ENCODE data around the gene TBCD. TPM values are rescaled to one million over a fixed set of nuclear protein-coding genes. Genes with fewer than 3 reads are reported as not detected.

TBCD gene
- polyA plus RNA-seq, 2 of the 4 experiments (the other 2 are of a cell fraction), result 33.5 to 49.1 TPM

DNA sequence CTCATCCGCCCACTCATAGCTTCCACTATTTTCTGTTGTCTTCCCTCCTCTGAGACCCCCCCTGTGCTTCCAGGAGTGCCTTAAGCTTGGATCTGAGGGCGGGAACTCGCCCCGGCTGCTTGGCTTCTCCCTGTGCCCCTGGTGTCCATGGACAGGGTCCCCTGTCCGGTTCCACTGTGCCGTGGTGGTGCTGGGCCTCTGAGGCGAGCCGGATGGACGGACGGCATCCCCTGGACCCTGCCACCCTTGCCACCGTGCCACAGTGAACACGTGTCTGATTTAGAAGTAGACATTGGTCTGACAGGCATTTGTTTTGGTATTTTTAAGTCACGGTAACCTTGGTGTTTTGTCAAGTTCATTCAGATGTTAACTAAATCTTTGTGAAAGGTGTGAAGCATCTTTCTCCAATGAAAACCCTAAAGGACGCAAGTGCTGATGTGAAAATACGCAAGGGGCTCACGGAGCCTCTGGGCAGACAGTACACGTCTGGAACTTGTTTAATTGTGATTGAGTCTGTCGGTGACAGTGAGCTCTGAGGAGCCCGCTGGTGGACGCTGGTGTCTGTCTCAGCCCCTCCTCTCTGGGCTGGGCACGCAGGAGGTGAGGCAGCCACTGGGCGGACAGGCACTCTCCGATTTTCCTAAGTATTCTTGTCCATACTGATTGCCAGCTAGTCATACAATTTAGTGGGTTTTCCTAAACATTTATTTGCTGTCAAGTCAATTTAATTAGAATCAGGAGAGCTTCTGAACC lies 61.6 kb downstream of the TBCD start:
- CTCF ChIA-PET, result interaction anchor here (1.1 kb wide), 1 partner anchor 32 kb away, joined by 5 read pairs; no protein-coding TSS in a partner anchor
- H3K27ac ChIP-seq, result no peak overlapping the region
- H3K4me1 ChIP-seq, result no peaks in the 10 kb centered on the region
- FAIRE-seq (no peak), DNase-seq (ENCODE audit: low read depth in 1 of 2, low spot score in 1 of 2) (no peak), ATAC-seq (no peak)
- 95% methylated on average over 23 of the region's 23 CpGs for WGBS (ENCODE audit: missing lambda C conversion rate)
- POLR2A ChIA-PET, result no interaction called here
- no peaks in the 10 kb centered on the region for H3K9me3 ChIP-seq
- no peak overlapping the region for H3K4me2 ChIP-seq
- H3K4me3 ChIP-seq, result no peak overlapping the region
- TF ChIP-seq, protein P1, sequence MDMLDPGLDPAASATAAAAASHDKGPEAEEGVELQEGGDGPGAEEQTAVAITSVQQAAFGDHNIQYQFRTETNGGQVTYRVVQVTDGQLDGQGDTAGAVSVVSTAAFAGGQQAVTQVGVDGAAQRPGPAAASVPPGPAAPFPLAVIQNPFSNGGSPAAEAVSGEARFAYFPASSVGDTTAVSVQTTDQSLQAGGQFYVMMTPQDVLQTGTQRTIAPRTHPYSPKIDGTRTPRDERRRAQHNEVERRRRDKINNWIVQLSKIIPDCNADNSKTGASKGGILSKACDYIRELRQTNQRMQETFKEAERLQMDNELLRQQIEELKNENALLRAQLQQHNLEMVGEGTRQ (IDR thresholded peaks at IDR 0.05), result no peak
- TF ChIP-seq, protein P2, sequence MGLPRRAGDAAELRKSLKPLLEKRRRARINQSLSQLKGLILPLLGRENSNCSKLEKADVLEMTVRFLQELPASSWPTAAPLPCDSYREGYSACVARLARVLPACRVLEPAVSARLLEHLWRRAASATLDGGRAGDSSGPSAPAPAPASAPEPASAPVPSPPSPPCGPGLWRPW (IDR thresholded peaks at IDR 0.05), result no peak
- TF ChIP-seq KDM1A (IDR thresholded peaks at IDR 0.05; ENCODE audit: low read depth), result no peak
- no peak for TF ChIP-seq HDAC2 (IDR thresholded peaks at IDR 0.05)
- no peak for TF ChIP-seq JUNB (IDR thresholded peaks at IDR 0.05)
- no peak for TF ChIP-seq EP300 (IDR thresholded peaks at IDR 0.05)

DNA sequence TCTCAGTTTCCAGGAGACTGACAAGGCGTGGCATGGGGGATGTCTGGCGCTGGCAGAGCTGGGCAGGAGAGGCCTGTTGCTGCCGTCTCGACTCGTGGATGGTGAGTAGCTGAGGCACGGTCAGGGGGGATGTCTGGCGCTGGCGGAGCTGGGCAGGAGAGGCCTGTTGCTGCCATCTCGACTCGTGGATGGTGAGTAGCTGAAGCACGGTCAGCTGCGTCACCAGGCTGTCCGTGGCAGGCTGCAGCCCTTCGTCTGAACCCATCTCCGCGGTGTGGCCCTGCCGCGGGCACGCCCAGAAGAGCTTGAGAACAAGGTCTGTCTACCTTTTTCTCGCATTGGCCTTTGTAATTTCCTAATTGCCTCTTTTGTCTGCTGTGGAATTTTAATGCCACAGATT lies 63.0 kb downstream of the TBCD start:
- TF ChIP-seq, protein P3, sequence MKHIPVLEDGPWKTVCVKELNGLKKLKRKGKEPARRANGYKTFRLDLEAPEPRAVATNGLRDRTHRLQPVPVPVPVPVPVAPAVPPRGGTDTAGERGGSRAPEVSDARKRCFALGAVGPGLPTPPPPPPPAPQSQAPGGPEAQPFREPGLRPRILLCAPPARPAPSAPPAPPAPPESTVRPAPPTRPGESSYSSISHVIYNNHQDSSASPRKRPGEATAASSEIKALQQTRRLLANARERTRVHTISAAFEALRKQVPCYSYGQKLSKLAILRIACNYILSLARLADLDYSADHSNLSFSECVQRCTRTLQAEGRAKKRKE (CRISPR knock-in tag; IDR thresholded peaks at IDR 0.05; ENCODE audit: low read depth), result no peak
- TF ChIP-seq CHD4 (IDR thresholded peaks at IDR 0.05; ENCODE audit: borderline replicate concordance) (no peak), FOXS1 (CRISPR knock-in tag; IDR thresholded peaks at IDR 0.05) (no peak), TFCP2L1 (CRISPR knock-in tag; IDR thresholded peaks at IDR 0.05) (no peak), CBX8 (IDR thresholded peaks at IDR 0.05) (no peak), EHMT2 (IDR thresholded peaks at IDR 0.05; ENCODE audit: low read depth) (no peak), EP300 (IDR thresholded peaks at IDR 0.05) (no peak), PHF8 (IDR thresholded peaks at IDR 0.05; ENCODE audit: borderline replicate concordance, low read depth) (no peak), KDM1A (IDR thresholded peaks at IDR 0.05; ENCODE audit: low read depth) (no peak), NFE2L2 (conservative IDR thresholded peaks at IDR 0.05; ENCODE audit: low read length) (no peak), HOXB5 (CRISPR knock-in tag; IDR thresholded peaks at IDR 0.05) (no peak)
- TF ChIP-seq, protein P4, sequence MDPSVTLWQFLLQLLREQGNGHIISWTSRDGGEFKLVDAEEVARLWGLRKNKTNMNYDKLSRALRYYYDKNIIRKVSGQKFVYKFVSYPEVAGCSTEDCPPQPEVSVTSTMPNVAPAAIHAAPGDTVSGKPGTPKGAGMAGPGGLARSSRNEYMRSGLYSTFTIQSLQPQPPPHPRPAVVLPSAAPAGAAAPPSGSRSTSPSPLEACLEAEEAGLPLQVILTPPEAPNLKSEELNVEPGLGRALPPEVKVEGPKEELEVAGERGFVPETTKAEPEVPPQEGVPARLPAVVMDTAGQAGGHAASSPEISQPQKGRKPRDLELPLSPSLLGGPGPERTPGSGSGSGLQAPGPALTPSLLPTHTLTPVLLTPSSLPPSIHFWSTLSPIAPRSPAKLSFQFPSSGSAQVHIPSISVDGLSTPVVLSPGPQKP (IDR thresholded peaks at IDR 0.05; ENCODE audit: low read depth, low read length), result no peak
- no peak overlapping the region for H3K4me2 ChIP-seq
- 94% methylated on average over 20 of the region's 20 CpGs for WGBS (ENCODE audit: missing lambda C conversion rate)
- no peak overlapping the region for H3K4me3 ChIP-seq
- FAIRE-seq (no peak), DNase-seq (ENCODE audit: low read depth in 1 of 2, low spot score in 1 of 2) (no peak), ATAC-seq (no peak)
- CTCF ChIA-PET, result interaction anchor here (0.8 to 1.6 kb wide), 6 partner anchors 10 to 41 kb away, joined by 3 to 6 read pairs (median 4); no protein-coding TSS in a partner anchor
- POLR2A ChIA-PET, result no interaction called here
- no peak overlapping the region for H3K27ac ChIP-seq
- no peaks in the 10 kb centered on the region for H3K4me1 ChIP-seq
- H3K9me3 ChIP-seq, result peaks cover 5% of the 10 kb centered on the region; the same call in 2 of the 3 replicates

DNA sequence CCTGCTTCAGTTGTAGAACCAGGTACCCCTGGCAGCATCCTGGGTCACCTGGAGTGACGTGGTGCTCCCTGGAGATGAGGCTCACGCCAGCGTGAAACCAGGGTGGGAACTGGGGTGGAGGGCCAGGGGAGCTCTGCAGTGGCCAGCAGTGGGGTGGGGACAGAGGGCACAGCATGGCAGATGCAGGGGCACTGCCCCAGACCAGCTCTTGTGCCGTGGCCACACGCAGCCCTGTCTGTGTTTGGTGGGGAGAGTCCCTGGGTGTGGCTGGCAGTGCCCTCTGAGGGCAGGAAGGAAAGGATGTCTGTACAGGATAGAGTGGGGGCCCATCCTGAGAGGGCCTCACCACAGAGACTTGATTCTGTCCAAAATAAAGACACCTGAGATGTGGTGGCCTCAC lies 63.5 kb downstream of the TBCD start:
- CTCF ChIA-PET, result interaction anchor here (0.9 to 1.6 kb wide), 5 partner anchors 10 to 41 kb away, joined by 3 to 6 read pairs (median 3); no protein-coding TSS in a partner anchor
- H3K4me1 ChIP-seq, result no peaks in the 10 kb centered on the region

More for the DNA sequence above, 63.5 kb downstream of the TBCD start:
- no peak overlapping the region for H3K4me3 ChIP-seq
- DNase-seq (ENCODE audit: low read depth in 1 of 2, low spot score in 1 of 2) (no peak), ATAC-seq (peak; percentile 16; a peak in 2 of 6 replicates), FAIRE-seq (no peak)
- no peak for TF ChIP-seq ZNF302 (CRISPR knock-in tag; IDR thresholded peaks at IDR 0.05)
- TF ChIP-seq JUN (IDR thresholded peaks at IDR 0.05), result no peak
- TF ChIP-seq, protein P5, sequence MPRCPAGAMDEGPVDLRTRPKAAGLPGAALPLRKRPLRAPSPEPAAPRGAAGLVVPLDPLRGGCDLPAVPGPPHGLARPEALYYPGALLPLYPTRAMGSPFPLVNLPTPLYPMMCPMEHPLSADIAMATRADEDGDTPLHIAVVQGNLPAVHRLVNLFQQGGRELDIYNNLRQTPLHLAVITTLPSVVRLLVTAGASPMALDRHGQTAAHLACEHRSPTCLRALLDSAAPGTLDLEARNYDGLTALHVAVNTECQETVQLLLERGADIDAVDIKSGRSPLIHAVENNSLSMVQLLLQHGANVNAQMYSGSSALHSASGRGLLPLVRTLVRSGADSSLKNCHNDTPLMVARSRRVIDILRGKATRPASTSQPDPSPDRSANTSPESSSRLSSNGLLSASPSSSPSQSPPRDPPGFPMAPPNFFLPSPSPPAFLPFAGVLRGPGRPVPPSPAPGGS (IDR thresholded peaks at IDR 0.05), result no peak
- no peak for TF ChIP-seq HEYL (CRISPR knock-in tag; IDR thresholded peaks at IDR 0.05)
- TF ChIP-seq MAZ (IDR thresholded peaks at IDR 0.05; ENCODE audit: borderline replicate concordance, low read depth, low read length), result no peak
- no peak for TF ChIP-seq CEBPB (IDR thresholded peaks at IDR 0.05)
- no peak for TF ChIP-seq ZSCAN20 (CRISPR knock-in tag; IDR thresholded peaks at IDR 0.05)
- no peak for TF ChIP-seq EP300 (IDR thresholded peaks at IDR 0.05)
- no peak for TF ChIP-seq CBX2 (IDR thresholded peaks at IDR 0.05; ENCODE audit: borderline replicate concordance, low read depth)
- no peak for TF ChIP-seq NFE2L2 (conservative IDR thresholded peaks at IDR 0.05; ENCODE audit: low read length)
- H3K4me2 ChIP-seq, result no peak overlapping the region
- peaks cover 10% of the 10 kb centered on the region for H3K9me3 ChIP-seq
- WGBS (ENCODE audit: missing lambda C conversion rate), result 94% methylated on average over 5 of the region's 5 CpGs
- POLR2A ChIA-PET, result no interaction called here
- no peak overlapping the region for H3K27ac ChIP-seq
